HG02973 (cell line): ENCODE results near the gene DPYSL4.
A peak's percentile ranks its signal among the peaks of the same experiment; 100 is the strongest.

ENCODE experiments used
- ATAC-seq: cut with Tn5 transposase; IDR thresholded peaks from one replicate; pipeline ENCODE4 v1.9.1; 2021; ENCODE audit warnings: moderate library complexity; ENCODE audit not compliant: unreplicated experiment

DPYSL4 gene

GRCh38 chr10:132225073-132225848, 38.5 kb downstream of the DPYSL4 start:
- no peak for ATAC-seq

GRCh38 chr10:132225849-132226205, 39.1 kb downstream of the DPYSL4 start:
- no peak for ATAC-seq

GRCh38 chr10:132226586-132227405, 40.0 kb downstream of the DPYSL4 start:
- ATAC-seq, result no peak

- no peak for ATAC-seq
These were observed 41.2 kb downstream of the DPYSL4 start for GRCh38 chr10:132227851-132228390.

GRCh38 chr10:132228616-132229015, 41.9 kb downstream of the DPYSL4 start:
- ATAC-seq, result no peak

GRCh38 chr10:132229096-132229495, 42.3 kb downstream of the DPYSL4 start:
- no peak for ATAC-seq

GRCh38 chr10:132229834-132230556, 43.2 kb downstream of the DPYSL4 start:
- ATAC-seq, result peak; percentile 44

GRCh38 chr10:132230557-132231210, 43.9 kb downstream of the DPYSL4 start:
- ATAC-seq, result no peak

- ATAC-seq, result no peak
These were observed 44.9 kb downstream of the DPYSL4 start for GRCh38 chr10:132231656-132232022.

GRCh38 chr10:132232023-132232951, 45.5 kb downstream of the DPYSL4 start:
- ATAC-seq, result no peak

- no peak for ATAC-seq
These were observed 46.2 kb downstream of the DPYSL4 start for GRCh38 chr10:132232981-132233380.

GRCh38 chr10:132233501-132234085, 46.8 kb downstream of the DPYSL4 start:
- no peak for ATAC-seq

- no peak for ATAC-seq
These were observed 48.1 kb downstream of the DPYSL4 start for GRCh38 chr10:132234860-132235259.

GRCh38 chr10:132236161-132236560, 49.4 kb downstream of the DPYSL4 start:
- ATAC-seq, result no peak

GRCh38 chr10:132236881-132237280, 50.1 kb downstream of the DPYSL4 start:
- ATAC-seq, result no peak

- ATAC-seq, result no peak
These were observed 50.6 kb downstream of the DPYSL4 start for GRCh38 chr10:132237396-132237795.

GRCh38 chr10:132237871-132238270, 51.1 kb downstream of the DPYSL4 start:
- ATAC-seq, result no peak

GRCh38 chr10:132238371-132239125, 51.8 kb downstream of the DPYSL4 start:
- no peak for ATAC-seq
